HG02798 (cell line): Measurements from ENCODE around the gene TTC21A.

ENCODE experiments used
- ATAC-seq: cut with Tn5 transposase; IDR thresholded peaks from one replicate; pipeline ENCODE4 v1.9.1; 2021; ENCODE audit warnings: mild to moderate bottlenecking; ENCODE audit not compliant: unreplicated experiment, poor library complexity

Gene TTC21A

GRCh38 chr3:39135170-39135805, 27.8 kb downstream of the TTC21A start:
- ATAC-seq, result no peak

GRCh38 chr3:39136533-39137434, 29.3 kb downstream of the TTC21A start:
- no peak for ATAC-seq

GRCh38 chr3:39137435-39137936, 30.0 kb downstream of the TTC21A start:
- ATAC-seq, result no peak

GRCh38 chr3:39137991-39138803, 30.7 kb downstream of the TTC21A start:
- no peak for ATAC-seq

GRCh38 chr3:39138804-39139415, 31.4 kb downstream of the TTC21A start:
- no peak for ATAC-seq

- no peak for ATAC-seq
Measured at GRCh38 chr3:39139442-39139841, 32.0 kb downstream of the TTC21A start.

- no peak for ATAC-seq
Measured at GRCh38 chr3:39140341-39140971, 33.0 kb downstream of the TTC21A start.

GRCh38 chr3:39141171-39141995, 33.9 kb downstream of the TTC21A start:
- no peak for ATAC-seq

GRCh38 chr3:39142067-39142466, 34.6 kb downstream of the TTC21A start:
- ATAC-seq, result no peak

- no peak for ATAC-seq
Measured at GRCh38 chr3:39143051-39143885, 35.8 kb downstream of the TTC21A start.

GRCh38 chr3:39144095-39144747, 36.7 kb downstream of the TTC21A start:
- ATAC-seq, result no peak

- no peak for ATAC-seq
Measured at GRCh38 chr3:39144748-39145380, 37.4 kb downstream of the TTC21A start.

GRCh38 chr3:39146083-39146501, 38.6 kb downstream of the TTC21A start:
- ATAC-seq, result no peak

- ATAC-seq, result peak; percentile 24
Measured at GRCh38 chr3:39146611-39147591, 39.4 kb downstream of the TTC21A start.

GRCh38 chr3:39147711-39148434, 40.4 kb downstream of the TTC21A start:
- ATAC-seq, result peak; percentile 23
